H9 (cell line): ENCODE results near the gene KCTD7. TPM values are rescaled to one million over a fixed set of nuclear protein-coding genes. Genes with fewer than 3 reads are reported as not detected.

Experiments
- DNase-seq: peaks from one replicate; pipeline ENCODE4 v3.0.0-alpha.2; 2017
- H2AFZ ChIP-seq: one replicate; pipeline ENCODE4 v1.6.1; 2013; ENCODE audit warnings: mild to moderate bottlenecking, low read length, control low read depth, moderate library complexity
- H2AK5ac ChIP-seq: 2 replicates; pipeline ENCODE4 v1.6.1; 2013; ENCODE audit warnings: low read length, control low read depth, mixed read lengths; ENCODE audit not compliant: insufficient read length
- H2BK120ac ChIP-seq: one replicate; pipeline ENCODE4 v1.6.1; 2013; ENCODE audit warnings: low read depth, mild to moderate bottlenecking, low read length, control low read depth, inconsistent platforms; ENCODE audit not compliant: poor library complexity, severe bottlenecking
- H2BK12ac ChIP-seq: 2 replicates; pipeline ENCODE4 v1.6.1; 2013; ENCODE audit warnings: low read length, control low read depth, mixed read lengths, low read depth; ENCODE audit not compliant: insufficient read length
- H2BK15ac ChIP-seq: 2 replicates; pipeline ENCODE4 v1.6.1; 2013; ENCODE audit warnings: low read depth, low read length, control low read depth
- H2BK20ac ChIP-seq: one replicate; pipeline ENCODE4 v1.6.1; 2013; ENCODE audit warnings: low read depth, mild to moderate bottlenecking, low read length, control low read depth, inconsistent platforms; ENCODE audit not compliant: poor library complexity, severe bottlenecking
- H2BK5ac ChIP-seq: 2 replicates; pipeline ENCODE4 v1.6.1; 2013; ENCODE audit warnings: low read length, control low read depth, mixed read lengths; ENCODE audit not compliant: insufficient read length
- H3K14ac ChIP-seq: 2 replicates; pipeline ENCODE4 v1.6.1; 2013; ENCODE audit warnings: low read length, control low read depth; ENCODE audit not compliant: insufficient read depth
- H3K18ac ChIP-seq: 2 replicates; pipeline ENCODE4 v1.6.1; 2013; ENCODE audit warnings: low read depth, mild to moderate bottlenecking, mixed read lengths, low read length, control low read depth; ENCODE audit not compliant: insufficient read length
- H3K23ac ChIP-seq: 2 replicates; pipeline ENCODE4 v1.6.1; 2013; ENCODE audit warnings: low read length, control low read depth, mixed read lengths, low read depth; ENCODE audit not compliant: insufficient read length
- H3K23me2 ChIP-seq: 2 replicates; pipeline ENCODE4 v1.6.1; 2013; ENCODE audit warnings: low read depth, mild to moderate bottlenecking, mixed read lengths, low read length, control low read depth; ENCODE audit not compliant: insufficient read length, poor library complexity, severe bottlenecking
- H3K27ac ChIP-seq: 2 replicates; pipeline ENCODE4 v1.5.1; 2013; ENCODE audit warnings: low read length, control low read depth, mixed read lengths, low read depth; ENCODE audit not compliant: insufficient read length
- H3K27me3 ChIP-seq: 2 replicates; pipeline ENCODE4 v1.6.1; 2013; ENCODE audit warnings: low read length, control low read depth, inconsistent platforms; ENCODE audit not compliant: insufficient read depth
- H3K4ac ChIP-seq: 2 replicates; pipeline ENCODE4 v1.6.1; 2013; ENCODE audit warnings: low read depth, mild to moderate bottlenecking, control low read depth, inconsistent platforms, low read length, moderate library complexity
- H3K4me1 ChIP-seq: 2 replicates; pipeline ENCODE4 v1.6.1; 2013; ENCODE audit warnings: low read length, control low read depth, inconsistent platforms; ENCODE audit not compliant: insufficient read depth
- H3K4me2 ChIP-seq: 2 replicates; pipeline ENCODE4 v1.6.1; 2013; ENCODE audit warnings: low read length, control low read depth, mixed read lengths; ENCODE audit not compliant: insufficient read length, insufficient read depth
- H3K56ac ChIP-seq: 2 replicates; pipeline ENCODE4 v1.6.1; 2013; ENCODE audit warnings: low read depth, mild to moderate bottlenecking, mixed read lengths, low read length, control low read depth; ENCODE audit not compliant: insufficient read length
- H3K79me1 ChIP-seq: 2 replicates; pipeline ENCODE4 v1.6.1; 2013; ENCODE audit warnings: low read depth, mild to moderate bottlenecking, moderate library complexity, low read length, control low read depth, inconsistent platforms; ENCODE audit not compliant: insufficient read depth, poor library complexity, severe bottlenecking
- H3K79me2 ChIP-seq: 2 replicates; pipeline ENCODE4 v1.6.1; 2013; ENCODE audit warnings: low read length, control low read depth, inconsistent platforms; ENCODE audit not compliant: insufficient read depth
- H3K9ac ChIP-seq: 2 replicates; pipeline ENCODE4 v1.6.1; 2013; ENCODE audit warnings: low read length, control low read depth, mixed read lengths; ENCODE audit not compliant: insufficient read length; ENCODE audit errors: extremely low read depth
- H3K9me3 ChIP-seq: one replicate; pipeline ENCODE4 v1.6.1; 2013; ENCODE audit warnings: low read depth, low read length, inconsistent platforms; ENCODE audit not compliant: control insufficient read depth
- H3T11ph ChIP-seq: one replicate; pipeline ENCODE4 v1.6.1; 2013; ENCODE audit warnings: mild to moderate bottlenecking, low read length, control low read depth, inconsistent platforms
- H4K20me1 ChIP-seq: one replicate; pipeline ENCODE4 v1.6.1; 2013; ENCODE audit not compliant: control insufficient read depth, insufficient read length, insufficient read depth
- H4K5ac ChIP-seq: 2 replicates; pipeline ENCODE4 v1.6.1; 2013; ENCODE audit warnings: low read depth, mild to moderate bottlenecking, mixed read lengths, low read length, control low read depth; ENCODE audit not compliant: insufficient read length
- H4K8ac ChIP-seq: replicated peaks from 2 replicates; pipeline ENCODE4 v1.6.1; 2013; ENCODE audit warnings: low read length, control low read depth, mixed read lengths, low read depth; ENCODE audit not compliant: insufficient read length
- H4K91ac ChIP-seq: 2 replicates; pipeline ENCODE4 v1.6.1; 2013; ENCODE audit warnings: low read depth, mild to moderate bottlenecking, moderate library complexity, mixed read lengths, low read length, control low read depth; ENCODE audit not compliant: insufficient read length
- H3K27ac Mint-ChIP-seq, 3 experiments: 2 replicates in 2 of 3; 3 replicates in 1 of 3; pipeline ENCODE4 v1.8.0; 2020 to 2021; ENCODE audit warnings: mixed read lengths in 3 of 3, mild to moderate bottlenecking in 1 of 3, moderate library complexity in 1 of 3
- H3K27me3 Mint-ChIP-seq: 2 replicates; pipeline ENCODE4 v1.8.0; 2021; ENCODE audit warnings: low read depth, mild to moderate bottlenecking, moderate library complexity, mixed read lengths
- H3K36me3 Mint-ChIP-seq, 3 experiments: 2 replicates in 2 of 3; 3 replicates in 1 of 3; pipeline ENCODE4 v1.8.0; 2020 to 2021; ENCODE audit warnings: low read depth in 3 of 3, mixed read lengths in 3 of 3; ENCODE audit not compliant: insufficient read depth in 1 of 3
- H3K4me1 Mint-ChIP-seq, 2 experiments: 2 replicates each; pipeline ENCODE4 v1.8.0; 2020; ENCODE audit warnings: mixed read lengths in 2 of 2
- H3K4me3 Mint-ChIP-seq, 2 experiments: 2 replicates in 1 of 2; 3 replicates in 1 of 2; pipeline ENCODE4 v1.8.0; 2020 to 2021; ENCODE audit warnings: mild to moderate bottlenecking in 2 of 2, mixed read lengths in 2 of 2, moderate library complexity in 1 of 2
- H3K9me3 Mint-ChIP-seq, 2 experiments: 2 replicates in 1 of 2; 3 replicates in 1 of 2; pipeline ENCODE4 v1.8.0; 2020; ENCODE audit warnings: mild to moderate bottlenecking in 2 of 2, mixed read lengths in 2 of 2, moderate library complexity in 1 of 2
- CTCF ChIP-seq: fragments of 200-600 bp; sonication (generic); conservative IDR thresholded peaks from 3 replicates; pipeline ENCODE4 v1.8.0; 2021; ENCODE audit warnings: antibody characterized with exemption, mild to moderate bottlenecking
- WGBS: extraction: QIAGEN DNeasy Blood & Tissue Kit; methylation state at CpG from one replicate; pipeline ENCODE4 v1.1.7; 2013; ENCODE audit warnings: missing lambda C conversion rate, low lambda C conversion rate, mixed read lengths; ENCODE audit not compliant: insufficient read length; ENCODE audit errors: extremely low coverage; 5-methylcytosine and 5-hydroxymethylcytosine counted together
- total RNA-seq: library from RNA; stranded (reverse); gene quantifications from 2 replicates; pipeline ENCODE4 v1.2.1, GENCODE V29; 2021

The KCTD7 gene
- total RNA-seq, 1 experiment from 2014 or later: 8.9 TPM

- no peaks in the 10 kb centered on the region for H3K27me3 Mint-ChIP-seq
- Histone ChIP-seq H2BK5ac (no peak overlapping the region), H3K79me2 (peaks cover 2% of the 10 kb centered on the region; the same call in 1 of the 2 replicates), H3K27me3 (no peaks in the 10 kb centered on the region), H2BK20ac (no peak overlapping the region), H4K5ac (no peak overlapping the region), H2AK5ac (no peak overlapping the region), H2AFZ (no peak overlapping the region), H3K9me3 (no peaks in the 10 kb centered on the region), H3K18ac (no peak overlapping the region), H3K56ac (no peak overlapping the region), H4K20me1 (no peaks in the 10 kb centered on the region), H4K8ac (no peak overlapping the region), H3K23ac (no peak overlapping the region), H3K79me1 (no peaks in the 10 kb centered on the region), H3K14ac (no peak overlapping the region), H3K9ac (no peak overlapping the region), H2BK12ac (no peak overlapping the region), H3K4me2 (no peak overlapping the region), H2BK120ac (no peak overlapping the region), H3K27ac (no peak overlapping the region), H3K4ac (no peak overlapping the region), H3T11ph (no peak overlapping the region), H3K23me2 (no peaks in the 10 kb centered on the region), H3K4me1 (no peaks in the 10 kb centered on the region), H2BK15ac (no peak overlapping the region), H4K91ac (no peak overlapping the region)
- peaks cover 15 to 23% (median 22%) of the 10 kb centered on the region in 3 experiments; a peak in 6 of 7 replicates for H3K36me3 Mint-ChIP-seq
- TF ChIP-seq CTCF: no peak
- H3K4me3 Mint-ChIP-seq: no peak overlapping the region
- H3K9me3 Mint-ChIP-seq: peaks cover 6% of the 10 kb centered on the region in 2 experiments
- no CpG with 5 or more reads among the region's 11 CpGs for WGBS
- no peak for DNase-seq
- no peak overlapping the region; a peak in 1 of 7 replicates for H3K27ac Mint-ChIP-seq
- peaks cover 0 to 4% of the 10 kb centered on the region in 2 experiments; a peak in 2 of 4 replicates for H3K4me1 Mint-ChIP-seq
Measured at GRCh38 chr7:66667023-66667728, 38.5 kb downstream of the KCTD7 start.
